Smooth muscle cell of the brain vasculature (primary cell): ENCODE results near the gene ARSA.
A peak's percentile ranks its signal among the peaks of the same experiment; 100 is the strongest.
"Not testable (repeated sequence)": the region's sequence is repeated elsewhere in the genome, so short reads cannot be mapped to it uniquely, and the experiment has no call there.

ENCODE experiments used
- DNase-seq: peaks from one replicate; pipeline ENCODE4 v3.0.0-alpha.2; 2012; ENCODE audit warnings: low read depth, low spot score

ARSA gene

GRCh38 chr22:50654664-50655063 is 26.7 kb upstream of the ARSA start:
- not testable (repeated sequence) for DNase-seq

GRCh38 chr22:50653256-50653655 is 25.3 kb upstream of the ARSA start:
- no peak for DNase-seq

- not testable (repeated sequence) for DNase-seq
Observed at GRCh38 chr22:50643821-50644101, 15.8 kb upstream of the ARSA start.

- DNase-seq, result not testable (repeated sequence)
Observed at GRCh38 chr22:50643021-50643820, 15.3 kb upstream of the ARSA start.

- DNase-seq, result peak; percentile 69
Observed at GRCh38 chr22:50641696-50642607, 14.0 kb upstream of the ARSA start.

GRCh38 chr22:50640857-50641647 is 13.1 kb upstream of the ARSA start:
- no peak for DNase-seq

- not testable (repeated sequence) for DNase-seq
Observed at GRCh38 chr22:50640296-50640695, 12.3 kb upstream of the ARSA start.

GRCh38 chr22:50635591-50635990 is 7.6 kb upstream of the ARSA start:
- DNase-seq, result no peak

GRCh38 chr22:50633771-50634170 is 5.8 kb upstream of the ARSA start:
- DNase-seq, result no peak

- no peak for DNase-seq
Observed at GRCh38 chr22:50633086-50633485, 5.1 kb upstream of the ARSA start.

- DNase-seq, result no peak
Observed at GRCh38 chr22:50630376-50630775, 2.4 kb upstream of the ARSA start.

GRCh38 chr22:50628543-50629134 is 687 bp upstream of the ARSA start:
- DNase-seq, result no peak

GRCh38 chr22:50626850-50627641 is 906 bp downstream of the ARSA start:
- no peak for DNase-seq

GRCh38 chr22:50626314-50626849 is 1.6 kb downstream of the ARSA start:
- DNase-seq, result no peak

- DNase-seq, result no peak
Observed at GRCh38 chr22:50625568-50626313, 2.2 kb downstream of the ARSA start.

GRCh38 chr22:50625131-50625567 is 2.8 kb downstream of the ARSA start:
- no peak for DNase-seq

GRCh38 chr22:50624347-50625130 is 3.4 kb downstream of the ARSA start:
- no peak for DNase-seq

GRCh38 chr22:50622723-50623327 is 5.1 kb downstream of the ARSA start:
- DNase-seq, result no peak
